Subcutaneous abdominal adipose tissue (tissue), 5 donors: ENCODE measurements around the gene WDR12.
"Not testable (repeated sequence)": the region's sequence is repeated elsewhere in the genome, so short reads cannot be mapped to it uniquely, and the experiment has no call there.

Source experiments
- H3K27ac ChIP-seq: one replicate; pipeline ENCODE4 v1.7.0; 2013; ENCODE audit warnings: low read depth, mild to moderate bottlenecking, inconsistent platforms, low read length, moderate library complexity
- H3K27me3 ChIP-seq, 5 donors: one replicate each; pipeline ENCODE4 v1.7.0; 2013; ENCODE audit warnings: low read length in 5 of 5, inconsistent platforms in 1 of 5; ENCODE audit not compliant: control insufficient read depth in 5 of 5, insufficient read depth in 4 of 5
- H3K36me3 ChIP-seq, 5 donors: one replicate each; pipeline ENCODE4 v1.7.0; 2013; ENCODE audit warnings: low read length in 5 of 5; ENCODE audit not compliant: control insufficient read depth in 5 of 5, insufficient read depth in 5 of 5
- H3K4me1 ChIP-seq, 5 donors: one replicate each; pipeline ENCODE4 v1.7.0; 2013; ENCODE audit warnings: low read length in 5 of 5, mild to moderate bottlenecking in 3 of 5, moderate library complexity in 1 of 5; ENCODE audit not compliant: control insufficient read depth in 5 of 5, insufficient read depth in 5 of 5
- H3K4me3 ChIP-seq, 5 donors: one replicate each; pipeline ENCODE4 v1.7.0; 2013; ENCODE audit warnings: low read length in 5 of 5, low read depth in 1 of 5
- H3K9ac ChIP-seq, 5 donors: one replicate each; pipeline ENCODE4 v1.7.0; 2013; ENCODE audit warnings: low read length in 5 of 5, mild to moderate bottlenecking in 4 of 5, moderate library complexity in 3 of 5
- H3K9me3 ChIP-seq, 5 donors: one replicate each; pipeline ENCODE4 v1.7.0; 2013; ENCODE audit warnings: low read length in 5 of 5; ENCODE audit not compliant: control insufficient read depth in 5 of 5
- donor health status: healthy.
- donor health status: healthy.
- donor health status: healthy.
- donor health status: healthy.
- donor health status: healthy.

WDR12 gene

DNA sequence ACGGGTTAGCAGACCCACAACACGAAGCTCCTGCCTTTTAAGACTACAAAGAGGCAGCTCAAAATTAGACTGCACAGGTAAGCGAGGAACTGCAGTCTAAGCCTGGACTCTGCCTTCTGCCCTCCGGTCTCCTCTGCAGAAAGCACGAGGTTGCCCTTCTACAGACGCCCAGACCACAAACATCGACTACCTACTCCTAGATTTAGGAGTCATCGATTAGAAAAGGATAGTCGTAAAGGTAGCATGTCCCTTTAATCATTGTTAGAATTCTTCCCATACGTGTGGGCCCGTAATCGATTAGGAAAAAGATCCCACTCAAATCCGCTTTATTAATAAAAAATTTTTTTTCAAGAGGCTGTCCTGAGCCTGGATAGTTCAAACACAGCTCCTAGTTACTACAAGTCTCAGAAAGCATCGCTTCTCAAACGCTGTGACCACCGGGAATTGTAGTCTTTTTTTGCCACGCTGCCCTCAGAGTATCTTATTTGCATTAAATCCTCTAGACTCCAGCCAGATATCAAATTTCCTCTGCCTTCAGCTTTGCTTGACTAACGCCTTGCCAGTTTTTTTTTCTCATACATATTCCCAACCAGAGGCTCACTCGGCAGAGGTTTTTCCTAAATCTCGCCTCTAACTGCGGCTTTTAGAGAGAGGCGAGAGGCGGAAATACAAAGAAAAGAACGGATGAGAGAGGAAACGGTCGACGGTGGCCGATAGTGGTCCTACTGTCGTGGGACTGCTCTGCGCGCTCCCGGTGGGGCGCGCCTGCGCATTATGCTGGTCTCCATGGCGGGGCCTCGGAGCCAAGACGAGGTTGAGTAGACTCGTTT lies at the start of gene WDR12, which contains the start of gene CARF:
Gene WDR12, minus strand, starts transcription at position 162 of the 830 bp plus-strand sequence. CDS start 197 bp downstream, outside the sequence.
Gene CARF, plus strand, starts transcription at position 764 of the 830 bp plus-strand sequence. CDS start 29,628 bp downstream, outside the sequence.
- H3K9ac ChIP-seq = peak within 1 kb of the TSS; percentile 68 to 93 (median 90)
- peak within 1 kb of the TSS; percentile 77 to 100 (median 95) for H3K4me3 ChIP-seq
- H3K9me3 ChIP-seq = no peaks in the 10 kb centered on the region
- peaks cover 0 to 3% (median 0%) of the 10 kb centered on the region in 5 donors for H3K36me3 ChIP-seq
- H3K27me3 ChIP-seq = no peaks in the 10 kb centered on the region
- peak within 1 kb of the TSS; percentile 90 for H3K27ac ChIP-seq
- peaks cover 0 to 18% (median 15%) of the 10 kb centered on the region in 5 donors for H3K4me1 ChIP-seq

DNA sequence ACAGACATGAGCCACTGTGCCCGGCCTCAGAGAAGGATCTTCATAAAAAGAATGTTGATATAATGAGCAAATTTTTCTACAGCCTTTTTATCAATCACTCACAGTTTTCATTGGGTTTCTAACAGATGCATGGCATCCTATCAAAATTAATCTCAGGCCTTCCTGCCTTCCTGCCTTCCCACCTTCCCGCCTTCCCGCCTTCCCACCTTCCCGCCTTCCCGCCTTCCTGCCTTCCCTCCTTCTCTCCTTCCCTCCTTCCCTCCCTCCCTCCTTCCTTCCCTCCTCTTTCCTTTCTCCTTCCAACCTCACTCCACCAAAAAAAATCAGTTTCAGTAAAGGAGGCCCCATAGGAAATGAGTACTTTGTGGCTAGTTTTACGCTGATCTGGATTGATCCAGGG lies 49.1 kb upstream of the WDR12 start:
- Histone ChIP-seq H3K27ac (no peak overlapping the region), H3K9me3 (no peaks in the 10 kb centered on the region), H3K27me3 (no peaks in the 10 kb centered on the region), H3K4me1 (no peaks in the 10 kb centered on the region), H3K4me3 (no peak overlapping the region), H3K36me3 (peaks cover 0 to 11% (median 6%) of the 10 kb centered on the region in 5 donors), H3K9ac (no peak overlapping the region)

DNA sequence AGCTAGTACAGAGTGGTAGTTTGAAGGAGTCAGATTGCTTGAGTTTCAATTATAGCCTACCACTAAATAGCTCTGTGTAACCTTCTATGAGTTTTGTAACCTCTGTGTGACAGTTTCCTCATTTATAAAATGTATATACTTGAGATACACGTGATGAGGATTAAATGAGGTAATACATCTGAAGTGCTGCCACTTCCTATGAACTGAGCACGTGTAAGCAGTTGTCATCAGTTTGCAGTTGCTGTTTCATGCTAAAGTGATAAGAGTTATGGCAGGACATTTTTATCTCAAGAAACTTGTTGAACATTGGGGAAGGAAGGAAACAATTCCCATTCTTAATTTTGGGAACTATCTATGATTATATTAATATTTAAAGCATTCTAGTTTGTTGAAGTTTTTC lies 39.1 kb upstream of the WDR12 start:
- peaks cover 0 to 8% (median 0%) of the 10 kb centered on the region in 5 donors for H3K9me3 ChIP-seq
- no peak overlapping the region for H3K9ac ChIP-seq
- no peaks in the 10 kb centered on the region for H3K27me3 ChIP-seq
- peaks cover 0 to 14% (median 5%) of the 10 kb centered on the region in 5 donors for H3K36me3 ChIP-seq
- no peaks in the 10 kb centered on the region for H3K4me1 ChIP-seq
- H3K27ac ChIP-seq = no peak overlapping the region
- no peak overlapping the region for H3K4me3 ChIP-seq

- not testable (repeated sequence) for H3K27me3 ChIP-seq, H3K4me1 ChIP-seq, H3K4me3 ChIP-seq, H3K27ac ChIP-seq, H3K9ac ChIP-seq
- Histone ChIP-seq H3K9me3 (peaks cover 0 to 11% (median 0%) of the 10 kb centered on the region in 5 donors), H3K36me3 (peaks cover 0 to 18% (median 5%) of the 10 kb centered on the region in 5 donors)
These were observed 37.9 kb upstream of the WDR12 start for GRCh38 chr2:202949333-202949732.

DNA sequence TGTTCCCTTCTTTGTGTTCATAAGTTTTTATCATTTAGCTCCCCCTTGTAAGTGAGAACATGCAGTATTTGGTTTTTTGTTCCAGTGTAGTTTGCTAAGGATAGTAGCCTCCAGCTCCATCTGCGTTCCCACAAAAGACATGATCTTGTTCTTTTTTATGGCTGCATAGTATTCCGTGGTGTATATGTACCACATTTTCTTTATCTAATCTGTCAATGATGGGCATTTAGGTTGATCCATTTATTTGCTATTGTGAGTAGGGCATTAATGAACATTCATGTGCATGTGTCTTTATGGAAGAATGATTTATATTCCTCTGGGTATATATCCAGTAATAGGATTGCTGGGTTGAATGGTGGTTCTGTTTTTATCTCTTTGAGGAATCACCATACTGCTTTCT lies 34.0 kb upstream of the WDR12 start:
- no peak overlapping the region for H3K4me3 ChIP-seq
- peaks cover 0 to 11% (median 0%) of the 10 kb centered on the region in 5 donors for H3K9me3 ChIP-seq
- peaks cover 0 to 3% (median 0%) of the 10 kb centered on the region in 5 donors for H3K4me1 ChIP-seq
- no peaks in the 10 kb centered on the region for H3K27me3 ChIP-seq
- H3K27ac ChIP-seq = no peak overlapping the region
- no peak overlapping the region for H3K9ac ChIP-seq
- peaks cover 3 to 10% (median 8%) of the 10 kb centered on the region in 5 donors for H3K36me3 ChIP-seq

DNA sequence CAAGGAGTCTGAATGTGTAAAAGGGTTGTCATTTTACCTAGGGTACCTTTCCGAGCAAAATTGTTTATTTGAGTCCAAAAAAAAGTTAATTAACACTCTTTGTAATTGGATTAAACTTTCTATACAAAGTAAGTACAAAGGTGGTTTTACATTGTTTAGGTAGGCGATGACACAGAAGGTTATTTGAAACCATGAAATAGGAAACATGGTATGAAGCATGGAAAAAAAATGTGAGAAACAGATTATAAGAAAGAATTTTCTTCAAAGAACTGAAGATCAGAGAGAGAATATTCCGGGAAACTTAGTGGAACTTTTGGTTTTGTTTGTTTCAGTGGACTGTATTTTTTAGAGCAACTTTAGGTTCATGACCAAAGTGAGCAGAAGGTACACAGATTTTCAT lies 33.3 kb upstream of the WDR12 start:
- Histone ChIP-seq H3K4me3 (no peak overlapping the region), H3K9ac (no peak overlapping the region), H3K27ac (no peak overlapping the region), H3K4me1 (peaks cover 0 to 3% (median 0%) of the 10 kb centered on the region in 5 donors), H3K27me3 (no peaks in the 10 kb centered on the region), H3K9me3 (peaks cover 0 to 11% (median 0%) of the 10 kb centered on the region in 5 donors), H3K36me3 (peaks cover 3 to 11% (median 8%) of the 10 kb centered on the region in 5 donors)

GRCh38 chr2:202944408-202944807 lies 32.9 kb upstream of the WDR12 start:
- H3K27ac ChIP-seq = no peak overlapping the region
- peaks cover 0 to 3% (median 0%) of the 10 kb centered on the region in 5 donors for H3K4me1 ChIP-seq
- peaks cover 0 to 11% (median 0%) of the 10 kb centered on the region in 5 donors for H3K9me3 ChIP-seq

GRCh38 chr2:202941771-202942170 lies 30.3 kb upstream of the WDR12 start:
- Histone ChIP-seq H3K27me3 (no peaks in the 10 kb centered on the region), H3K27ac (no peak overlapping the region), H3K9me3 (peaks cover 0 to 4% (median 0%) of the 10 kb centered on the region in 5 donors), H3K9ac (no peak overlapping the region), H3K4me1 (peaks cover 0 to 3% (median 0%) of the 10 kb centered on the region in 5 donors), H3K36me3 (peaks cover 3 to 14% (median 8%) of the 10 kb centered on the region in 5 donors), H3K4me3 (no peak overlapping the region)

More at GRCh38 chr2:202944408-202944807, 32.9 kb upstream of the WDR12 start:
- Histone ChIP-seq H3K36me3 (peaks cover 3 to 14% (median 8%) of the 10 kb centered on the region in 5 donors), H3K27me3 (no peaks in the 10 kb centered on the region), H3K9ac (no peak overlapping the region), H3K4me3 (no peak overlapping the region)

GRCh38 chr2:202938960-202939359 lies 27.5 kb upstream of the WDR12 start:
- H3K36me3 ChIP-seq = peaks cover 0 to 19% (median 5%) of the 10 kb centered on the region in 5 donors
- peaks cover 0 to 2% (median 0%) of the 10 kb centered on the region in 5 donors for H3K4me1 ChIP-seq
- no peaks in the 10 kb centered on the region for H3K27me3 ChIP-seq
- no peak overlapping the region for H3K4me3 ChIP-seq
- H3K9ac ChIP-seq = no peak overlapping the region
- H3K9me3 ChIP-seq = no peaks in the 10 kb centered on the region
- no peak overlapping the region for H3K27ac ChIP-seq

DNA sequence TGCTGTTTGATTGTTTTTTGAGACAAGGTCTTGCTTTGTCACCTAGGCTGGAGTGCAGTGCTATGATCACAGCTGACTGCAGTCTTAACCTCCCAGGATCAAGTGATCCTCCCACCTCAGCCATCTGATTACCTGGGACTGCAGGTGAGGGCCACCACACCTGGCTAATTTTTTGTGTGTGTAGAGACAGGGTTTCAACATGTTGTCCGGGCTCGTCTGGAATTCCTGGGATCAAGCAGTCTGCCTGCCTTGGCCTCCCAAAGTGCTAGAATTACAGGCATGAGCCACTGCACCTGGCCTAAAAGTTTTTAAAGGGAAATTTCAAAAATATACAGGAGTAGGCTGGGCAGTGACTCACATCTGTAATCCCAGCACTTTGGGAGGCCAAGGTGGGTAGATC lies 23.0 kb upstream of the WDR12 start:
- no peaks in the 10 kb centered on the region for H3K27me3 ChIP-seq
- peaks cover 4 to 14% (median 12%) of the 10 kb centered on the region in 5 donors for H3K4me1 ChIP-seq
- no peak overlapping the region for H3K27ac ChIP-seq
- H3K9ac ChIP-seq = no peak overlapping the region
- H3K36me3 ChIP-seq = peaks cover 0 to 23% (median 4%) of the 10 kb centered on the region in 5 donors
- H3K9me3 ChIP-seq = no peaks in the 10 kb centered on the region
- H3K4me3 ChIP-seq = no peak overlapping the region
